ENCODE data around the gene TM7SF3.

Gene TM7SF3

DNA sequence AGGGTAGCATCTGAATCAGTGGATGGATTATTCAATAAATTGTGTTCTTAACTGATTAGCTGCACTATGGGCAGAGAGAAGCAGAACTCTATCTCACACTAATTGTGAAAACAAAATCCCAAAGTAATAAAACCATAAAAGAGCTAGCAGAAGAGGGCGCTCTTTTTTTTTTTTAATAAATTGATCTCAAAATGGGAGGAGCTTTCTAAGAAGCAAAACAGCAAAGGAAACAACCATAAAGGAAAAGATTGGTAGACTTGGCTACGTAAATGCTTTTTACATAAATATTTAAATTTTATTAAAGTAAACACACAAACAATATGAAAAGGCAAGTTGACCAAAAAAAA lies 1.5 kb upstream of the TM7SF3 start:
- peak; percentile 78 for DNase-seq (ENCODE audit: low spot score)

DNA sequence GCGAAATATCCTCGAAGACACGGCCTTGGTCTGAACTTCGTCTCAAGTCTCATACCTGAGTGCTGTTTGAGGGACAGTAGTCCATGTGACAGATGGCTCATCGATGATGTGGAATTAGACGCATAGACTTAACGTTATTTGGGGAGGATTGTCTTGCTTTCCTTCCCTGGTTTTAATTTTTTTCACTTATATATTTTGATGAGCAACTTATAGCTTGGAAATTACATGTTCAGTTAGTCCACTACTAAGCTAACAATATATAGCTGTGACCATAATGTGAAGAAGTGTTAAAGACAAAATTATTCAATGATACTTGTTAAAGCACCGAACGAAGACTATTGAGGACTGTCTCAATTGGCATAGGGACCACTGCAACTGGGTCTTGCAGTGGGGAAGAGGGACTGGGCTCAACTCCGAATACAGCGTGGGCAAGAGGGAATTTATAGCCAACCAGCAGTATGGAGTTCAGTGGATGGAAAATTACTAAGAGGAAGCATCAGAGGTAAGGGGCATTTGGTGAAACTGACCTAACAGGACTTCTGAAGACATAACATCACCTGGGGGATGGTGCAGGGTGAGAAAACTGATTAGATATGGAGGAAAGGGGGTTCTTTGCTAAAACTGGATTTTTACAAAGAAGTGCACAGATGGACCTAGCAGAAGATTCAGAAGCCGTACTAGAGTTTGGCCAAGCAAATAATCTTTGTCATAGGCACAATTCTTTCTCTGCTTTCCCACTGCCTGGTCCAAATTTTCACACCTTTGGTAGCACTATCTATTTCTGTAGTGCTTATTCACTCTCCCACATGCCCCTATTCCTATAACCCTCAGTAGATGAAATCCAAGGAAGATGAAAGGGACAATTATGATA lies 910 bp upstream of the TM7SF3 start:
- no peak for DNase-seq (ENCODE audit: low spot score)

DNA sequence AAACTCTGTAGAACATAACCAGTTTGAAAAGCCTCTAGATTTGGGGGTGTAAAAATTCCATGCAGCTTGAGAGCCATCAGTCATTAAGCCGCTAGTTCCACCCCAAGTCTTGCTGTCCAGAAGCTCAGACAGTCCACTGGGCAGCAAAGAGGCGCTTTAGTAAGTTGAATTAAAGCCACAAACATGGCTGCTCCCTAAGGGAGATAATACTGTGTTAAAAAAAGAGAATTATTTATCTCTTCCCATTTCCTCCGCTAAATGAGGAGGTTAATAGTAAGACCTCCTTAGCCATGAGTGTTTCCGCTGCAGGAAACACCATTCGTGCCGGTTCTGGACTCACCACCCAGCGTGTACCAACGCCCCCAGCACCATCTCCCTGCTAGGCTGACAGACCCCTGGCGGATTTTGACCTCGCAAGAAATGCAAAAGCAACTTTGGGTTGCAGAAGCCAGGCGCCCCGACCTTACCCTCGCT lies 536 bp downstream of the TM7SF3 start:
- DNase-seq (ENCODE audit: low spot score), result peak; percentile 65

DNA sequence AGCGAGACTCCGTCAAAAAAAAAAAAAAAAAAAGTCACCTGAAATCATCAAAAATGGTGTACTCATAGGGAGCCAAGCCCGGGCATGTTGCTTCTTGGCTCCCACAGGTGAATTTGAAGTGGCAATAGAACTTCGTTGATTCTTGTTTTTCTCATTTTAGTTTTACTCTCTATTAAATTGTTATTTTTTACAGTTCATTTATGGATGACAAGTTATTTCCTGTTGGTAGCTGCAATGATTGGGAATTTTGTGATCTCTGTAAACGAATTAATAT lies 1.3 kb downstream of the TM7SF3 start:
- no peak for DNase-seq (ENCODE audit: low spot score)

DNA sequence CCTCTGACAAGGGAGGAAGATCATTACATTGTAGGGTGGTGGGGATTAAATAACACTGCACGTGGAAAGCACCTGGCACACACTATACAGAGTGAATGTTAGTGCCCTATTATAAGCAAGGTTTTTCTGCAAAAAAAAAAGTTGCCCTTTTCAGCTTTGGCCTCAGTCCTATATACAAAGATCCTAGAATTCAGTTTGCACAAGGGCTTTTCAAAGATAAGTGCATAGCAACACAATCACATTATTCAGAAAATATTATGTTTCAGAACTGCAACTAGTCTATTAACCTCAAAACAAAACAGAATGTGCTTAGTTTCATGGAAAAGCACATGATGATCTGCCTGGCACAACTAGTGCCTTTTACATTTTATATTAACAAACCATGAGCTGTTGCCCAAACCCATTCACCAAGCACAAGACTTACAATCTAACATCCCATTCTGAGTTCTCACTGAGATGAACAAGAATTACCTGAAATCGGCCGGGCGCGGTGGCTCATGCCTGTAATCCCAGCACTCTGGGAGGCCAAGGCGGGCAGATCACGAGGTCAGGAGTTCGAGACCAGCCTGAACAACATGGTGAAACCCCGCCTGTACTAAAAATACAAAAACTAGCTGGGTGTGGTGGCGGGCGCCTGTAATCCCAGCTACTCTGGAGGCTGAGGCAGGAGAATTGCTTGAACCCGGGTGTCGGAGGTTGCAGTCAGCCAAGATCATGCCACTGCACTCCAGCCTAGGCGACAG lies 1.8 kb downstream of the TM7SF3 start:
- no peak for DNase-seq (ENCODE audit: low spot score)

DNA sequence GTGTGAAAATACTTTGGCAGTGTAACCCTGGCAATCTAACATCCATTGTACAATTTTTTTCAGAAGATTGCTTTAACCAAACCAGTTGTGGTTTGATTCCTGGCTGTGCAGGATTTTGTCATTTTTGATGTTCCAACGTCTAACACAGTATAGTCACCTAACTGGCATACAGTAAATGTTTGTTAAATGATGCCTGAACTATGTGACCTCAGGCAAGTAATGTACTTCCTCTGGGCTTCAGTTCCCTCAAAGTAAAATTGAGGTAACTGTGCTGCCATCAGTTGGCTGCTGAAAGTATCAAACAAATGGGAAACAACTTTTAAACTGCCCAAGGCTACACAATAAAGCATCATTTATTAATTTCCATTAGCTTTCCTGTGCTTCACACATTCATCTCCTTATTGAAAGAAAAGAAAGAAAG lies 4.3 kb downstream of the TM7SF3 start:
- DNase-seq (ENCODE audit: low spot score), result peak; percentile 32

DNA sequence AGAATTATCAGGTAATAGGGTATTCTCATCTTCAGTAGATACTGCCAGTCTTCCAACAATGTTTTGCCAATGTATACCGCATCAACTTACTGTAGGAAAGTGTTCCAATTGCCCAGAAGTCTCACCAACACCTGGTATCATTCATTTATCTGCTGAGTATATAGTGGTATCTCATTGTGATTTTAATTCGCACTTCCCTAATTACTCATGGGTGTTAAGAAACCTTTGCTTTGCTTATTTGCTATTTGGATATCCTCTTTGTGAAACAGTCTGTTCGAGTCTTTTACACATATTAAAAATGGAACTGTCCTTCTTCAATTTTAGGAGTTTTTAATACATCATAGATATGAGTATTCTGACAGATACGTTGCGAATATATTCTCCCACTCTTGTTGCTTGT lies 6.1 kb downstream of the TM7SF3 start:
- DNase-seq (ENCODE audit: low spot score), result no peak

DNA sequence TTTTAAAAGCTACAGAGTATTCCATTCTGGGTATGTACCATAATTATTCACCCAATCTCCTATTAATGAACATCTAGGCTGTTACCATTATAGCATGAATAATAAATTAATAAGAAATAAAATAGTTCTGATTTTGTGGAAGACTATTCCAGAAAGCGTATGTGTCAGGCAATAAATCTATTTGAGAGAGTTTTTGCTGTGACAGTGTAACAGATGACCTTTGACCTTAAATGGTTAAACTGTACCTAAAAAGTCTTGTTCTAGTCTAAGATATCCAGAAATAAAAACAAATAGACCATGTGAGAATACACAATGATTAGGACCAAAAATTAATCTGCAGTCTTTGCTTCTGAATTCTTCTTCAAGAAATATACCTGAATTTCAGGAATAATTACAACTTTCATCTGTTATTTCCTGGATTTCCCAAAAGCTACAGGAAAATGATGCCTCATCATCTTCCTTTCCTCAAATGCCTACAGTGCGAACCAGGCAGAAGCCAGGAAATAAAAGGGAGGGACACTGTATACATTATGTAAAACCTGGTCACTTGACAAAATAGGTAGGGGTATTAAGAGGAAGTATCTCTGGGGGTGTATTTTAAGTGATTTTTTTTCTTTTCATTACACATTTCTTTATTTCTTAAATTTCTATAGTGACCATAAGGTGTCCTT lies 7.3 kb downstream of the TM7SF3 start:
- DNase-seq (ENCODE audit: low spot score), result no peak

DNA sequence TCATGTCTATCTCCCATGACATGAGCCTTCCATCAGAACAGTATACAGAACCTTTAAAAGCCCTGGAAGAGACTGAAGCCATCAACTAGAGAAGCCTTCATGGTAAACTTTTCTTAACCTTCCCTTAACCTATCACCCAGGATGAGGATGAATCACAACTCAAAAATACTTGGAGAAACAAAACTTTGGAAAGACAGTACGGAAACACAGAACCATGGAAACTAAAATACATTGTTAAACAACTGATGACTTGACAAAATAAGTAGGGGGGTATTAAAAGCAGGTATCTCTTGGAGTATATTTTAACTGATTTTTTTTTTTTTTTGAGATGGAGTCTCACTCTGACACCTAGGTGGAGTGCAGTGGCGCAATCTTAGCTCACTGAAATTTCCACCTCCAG lies 8.7 kb downstream of the TM7SF3 start:
- no peak for DNase-seq (ENCODE audit: low spot score)

DNA sequence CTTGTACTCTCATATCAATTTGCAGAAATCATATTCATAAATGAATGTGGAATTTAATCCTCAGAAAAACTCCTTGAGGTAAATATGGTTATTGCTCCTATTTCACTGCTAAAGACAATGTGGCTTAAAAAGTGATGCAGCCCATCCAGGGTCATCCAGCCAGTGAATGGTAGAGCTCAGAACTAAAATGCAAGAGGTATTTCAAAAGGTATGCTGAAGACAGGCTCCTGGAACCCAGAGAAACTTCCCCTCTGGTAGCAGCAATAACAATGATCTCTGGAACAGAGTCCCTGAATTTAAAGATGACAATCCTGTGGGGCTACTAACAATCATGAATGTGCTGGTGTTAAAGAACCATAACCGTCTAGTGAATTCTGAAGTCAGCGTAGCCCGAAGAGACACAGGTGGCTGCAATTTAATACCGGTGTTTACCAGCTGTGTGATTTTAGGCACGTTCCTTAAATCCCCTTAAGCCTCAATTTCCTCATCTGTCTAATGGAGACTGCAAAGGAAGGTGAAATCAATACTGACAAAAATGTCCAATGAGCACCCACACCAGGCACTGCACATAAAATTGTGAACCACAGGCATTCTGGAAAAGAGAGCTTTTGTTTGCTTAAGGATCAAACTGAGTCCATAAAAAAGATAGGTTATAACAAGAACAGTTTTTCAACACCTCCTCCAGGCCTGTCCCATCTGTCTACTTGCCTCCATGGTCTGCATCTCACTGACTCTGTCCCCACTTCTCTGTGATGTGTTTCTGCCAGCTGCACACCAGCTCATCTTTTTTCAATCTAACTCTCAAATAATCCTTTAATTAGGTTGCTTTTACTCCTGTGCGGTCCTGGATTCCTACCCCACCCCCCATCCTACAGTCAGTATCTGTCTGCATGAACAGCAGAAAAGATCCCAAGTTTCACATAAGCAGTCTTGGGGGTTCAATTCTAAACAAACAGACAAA lies 10.5 kb downstream of the TM7SF3 start:
- no peak for DNase-seq (ENCODE audit: low spot score)

DNA sequence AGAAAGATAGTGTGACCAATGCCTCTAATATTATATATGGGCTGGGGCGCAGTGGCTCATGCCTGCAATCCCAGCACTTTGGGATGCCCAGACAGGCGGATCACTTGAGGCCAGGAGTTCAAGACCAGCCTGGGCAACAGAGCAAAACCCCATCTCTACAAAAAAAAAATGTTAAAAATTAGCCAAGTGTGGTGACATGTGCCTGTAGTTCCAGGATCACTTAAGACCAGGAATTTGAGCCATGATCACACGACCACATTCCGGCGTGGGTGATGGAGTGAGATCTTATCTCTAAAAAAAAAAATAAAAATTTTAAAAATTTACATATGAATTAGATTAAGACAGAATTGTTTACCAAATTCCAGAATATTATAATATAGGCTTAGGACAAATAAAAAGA lies 12.0 kb downstream of the TM7SF3 start:
- no peak for DNase-seq (ENCODE audit: low spot score)

DNA sequence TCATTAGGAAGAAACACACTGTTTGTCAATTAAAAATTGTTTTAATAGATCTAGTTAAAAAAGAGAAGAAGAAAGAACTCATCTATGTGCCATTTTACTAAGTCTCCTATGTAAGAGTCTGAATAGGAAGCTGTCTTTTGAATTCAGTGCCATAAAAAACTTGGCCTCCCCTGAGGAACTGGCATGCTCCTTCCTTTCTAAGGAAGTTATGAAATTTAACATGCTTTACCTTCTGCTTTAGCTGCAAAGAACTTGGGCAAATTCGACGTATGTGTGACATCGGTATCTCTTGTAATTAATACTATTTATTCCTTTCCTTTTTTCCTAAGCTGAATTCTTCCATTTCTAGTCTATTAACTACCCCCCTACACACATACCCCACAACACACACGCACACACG lies 12.5 kb downstream of the TM7SF3 start:
- no peak for DNase-seq (ENCODE audit: low spot score)

DNA sequence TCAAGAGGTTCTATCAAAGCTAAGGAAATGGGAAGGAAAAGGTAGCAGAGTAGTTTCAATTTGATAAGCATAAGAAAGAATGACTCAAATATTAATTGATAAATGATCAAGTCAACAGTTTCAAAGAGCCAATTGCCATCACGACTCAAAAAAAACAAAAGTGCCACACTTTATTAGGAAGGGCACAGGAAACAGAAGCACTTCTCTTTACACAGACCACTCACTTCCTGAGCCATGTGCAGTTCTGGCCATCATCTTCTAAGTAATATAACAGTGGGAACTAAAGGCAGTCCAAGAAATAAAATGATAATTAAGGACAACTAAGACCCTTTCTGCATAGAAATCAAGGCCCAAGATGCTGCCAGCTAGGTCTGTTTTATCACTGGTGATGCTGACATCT lies 13.2 kb downstream of the TM7SF3 start:
- DNase-seq (ENCODE audit: low spot score), result no peak

DNA sequence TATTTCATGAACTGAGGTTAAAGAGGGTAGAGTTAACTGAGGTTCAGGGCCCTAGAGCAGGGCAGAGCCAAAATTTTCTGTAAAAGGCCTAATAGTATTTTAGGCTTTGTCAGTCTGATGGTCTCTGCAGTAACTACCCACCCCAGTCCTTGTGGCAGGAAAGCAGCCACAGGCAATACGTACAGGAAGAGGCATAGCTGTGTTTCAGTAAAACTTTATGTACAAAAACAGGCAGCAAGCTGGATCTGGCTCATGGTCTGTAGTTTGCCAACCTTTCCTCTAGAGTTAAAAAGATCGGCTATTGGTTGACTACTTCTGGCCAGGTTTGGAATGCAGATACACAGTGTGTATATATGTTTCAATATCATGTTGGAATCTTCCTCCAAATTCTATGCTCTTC lies 17.2 kb downstream of the TM7SF3 start:
- DNase-seq (ENCODE audit: low spot score), result no peak

DNA sequence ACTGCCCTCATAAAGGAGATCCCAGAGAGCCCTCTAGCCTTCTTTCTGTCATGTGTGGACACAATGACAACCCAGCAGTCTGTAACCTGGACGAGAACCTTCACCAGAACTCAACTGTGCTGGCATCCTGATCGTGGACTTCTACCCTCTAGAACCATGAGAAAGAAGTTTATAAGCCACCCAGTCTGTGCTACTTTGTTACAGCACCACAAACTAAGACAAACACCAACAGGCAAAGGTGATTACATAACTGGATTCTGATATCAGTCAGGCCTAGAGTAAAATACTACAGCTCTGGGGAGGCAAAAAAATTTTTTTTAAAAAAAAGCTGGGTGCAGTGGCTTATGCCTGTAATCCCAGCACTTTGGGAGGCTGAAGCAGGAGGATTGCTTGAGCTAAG lies 18.5 kb downstream of the TM7SF3 start:
- no peak for DNase-seq (ENCODE audit: low spot score)

DNA sequence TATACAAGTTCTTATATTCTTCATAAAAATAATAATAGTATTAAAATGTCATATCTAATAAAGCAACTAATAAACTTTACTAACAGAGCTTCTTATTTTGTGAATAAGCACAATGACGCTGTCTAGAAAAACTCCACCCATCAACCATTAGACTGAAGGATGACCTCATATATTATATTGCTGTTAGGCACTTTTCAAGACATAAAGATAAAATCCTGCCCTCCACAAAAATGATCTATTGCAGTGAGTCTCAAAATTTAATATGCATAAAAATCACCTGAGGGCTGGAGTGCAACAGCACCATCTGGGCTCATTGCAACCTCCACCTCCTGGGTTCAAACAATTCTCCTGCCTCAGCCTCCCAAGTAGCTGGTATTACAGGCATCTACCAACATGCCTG lies 20.1 kb downstream of the TM7SF3 start:
- DNase-seq (ENCODE audit: low spot score), result no peak

DNA sequence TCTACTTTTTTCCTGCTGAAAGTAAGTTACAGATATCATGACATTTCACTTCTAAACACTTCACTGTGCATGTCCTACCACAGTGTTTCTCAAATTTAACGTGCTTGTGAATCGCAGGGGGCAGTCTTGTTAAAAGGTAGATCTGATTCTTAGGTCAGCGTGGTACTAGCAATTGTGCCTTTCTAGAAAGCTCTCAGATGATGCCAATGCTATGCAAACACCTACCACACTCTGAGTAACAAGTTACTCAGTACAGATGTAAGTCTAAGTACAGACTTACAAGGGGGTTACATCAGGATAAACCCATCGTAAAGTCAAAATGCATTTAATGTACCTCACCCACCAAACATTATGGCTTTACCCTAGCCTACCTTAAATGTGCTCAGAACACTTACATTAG lies 22.4 kb downstream of the TM7SF3 start:
- DNase-seq (ENCODE audit: low spot score), result no peak

DNA sequence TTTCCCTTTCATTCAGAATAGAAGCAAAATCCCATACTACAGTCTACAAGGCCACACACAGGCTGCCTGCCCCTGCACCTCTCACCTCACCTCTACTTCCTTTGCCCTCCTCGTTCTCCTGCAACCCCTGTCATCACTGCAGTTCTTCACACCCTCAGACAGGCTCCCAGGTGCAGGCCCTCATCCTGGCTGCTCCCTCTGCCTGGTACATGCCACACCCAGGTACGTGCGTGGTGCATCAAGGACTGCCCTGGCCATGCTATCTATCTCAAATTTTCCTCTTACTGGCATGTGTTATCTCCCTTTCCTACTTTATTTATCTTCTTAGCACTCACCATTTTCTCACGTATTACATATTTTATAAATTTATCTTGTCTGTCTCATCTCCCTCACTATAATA lies 24.3 kb downstream of the TM7SF3 start:
- no peak for DNase-seq (ENCODE audit: low spot score)

DNA sequence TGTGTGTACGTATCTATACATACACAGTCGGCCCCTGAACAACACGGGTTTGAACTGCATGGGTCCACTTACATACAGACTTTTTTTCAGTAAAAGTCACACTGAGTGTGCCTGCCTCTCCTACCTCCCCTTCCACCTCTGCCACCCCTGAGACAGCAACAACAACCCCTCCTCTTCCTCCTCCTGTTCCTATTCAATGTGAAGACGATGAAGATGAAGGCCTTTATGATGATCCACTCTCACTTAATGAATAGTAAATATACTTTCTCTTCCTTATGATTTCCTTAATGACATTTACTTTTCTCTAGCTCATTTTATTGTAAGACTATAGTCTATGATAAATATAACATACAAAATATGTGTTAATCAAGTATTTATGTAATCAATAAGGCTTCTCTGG lies 25.5 kb downstream of the TM7SF3 start:
- DNase-seq (ENCODE audit: low spot score), result no peak

DNA sequence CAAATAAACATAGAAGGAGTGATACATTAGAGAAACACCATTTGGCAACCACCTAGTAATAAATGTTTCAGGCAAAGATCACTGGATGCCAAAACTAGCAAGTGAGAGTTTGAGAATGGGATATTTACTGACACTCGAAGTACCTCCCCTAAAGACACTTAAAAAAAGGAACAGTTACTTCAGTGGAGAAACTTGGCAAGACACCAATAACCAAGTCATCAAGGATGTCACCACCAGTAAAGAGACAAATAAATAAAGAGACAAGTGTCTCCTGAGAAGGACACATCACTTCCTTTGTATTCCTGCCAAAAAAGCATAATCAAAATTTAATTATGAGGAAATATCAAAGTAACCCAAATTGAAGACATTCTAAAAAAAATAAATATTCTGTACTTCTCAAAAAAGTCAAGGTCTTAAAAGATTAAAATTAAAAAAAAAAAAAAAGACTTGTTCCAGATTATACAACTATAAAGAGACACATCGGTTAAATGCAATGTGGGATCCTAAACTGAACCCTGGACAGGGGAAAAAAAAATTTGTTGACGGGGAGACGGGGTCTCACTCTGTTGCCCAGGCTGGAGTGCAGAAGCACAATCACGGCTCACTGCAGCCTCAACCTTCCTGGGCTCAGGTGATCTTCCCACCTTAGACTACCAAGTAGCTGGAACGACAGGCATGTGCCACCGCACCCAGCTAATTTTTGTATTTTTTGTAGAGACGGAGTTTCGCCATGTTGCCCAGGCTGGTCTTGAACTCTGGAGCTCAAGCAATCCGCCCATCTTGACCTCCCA lies 26.4 kb downstream of the TM7SF3 start:
- no peak for DNase-seq (ENCODE audit: low spot score)

DNA sequence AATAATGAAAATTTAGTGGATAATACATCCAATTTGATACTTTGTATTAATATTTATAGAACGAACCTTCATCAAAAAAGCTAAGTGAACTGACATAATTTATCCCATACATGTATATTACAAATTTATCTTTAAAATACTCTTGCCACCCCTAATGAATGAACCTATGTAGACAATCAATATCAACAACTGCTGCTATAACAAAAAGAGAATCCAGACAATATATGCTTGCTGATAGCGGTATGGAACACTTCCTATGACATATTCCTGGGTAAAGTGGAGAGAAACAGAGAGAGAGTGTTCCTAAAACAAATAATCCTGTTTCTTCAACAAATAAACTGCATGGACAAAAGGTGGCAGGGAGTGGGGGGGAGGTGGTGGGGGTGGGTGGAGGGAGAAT lies 31.3 kb downstream of the TM7SF3 start:
- DNase-seq (ENCODE audit: low spot score), result no peak

All from RKO (cell line).